Right ventricle myocardium superior (tissue), 1 donor: ENCODE measurements around the gene GSE1. TPM values are rescaled to one million over a fixed set of nuclear protein-coding genes. Genes with fewer than 3 reads are reported as not detected.

Source experiments
- ATAC-seq: fragments of 200-7000 bp; cut with Tn5 transposase; one replicate; pipeline ENCODE4 v1.9.1; 2020; ENCODE audit warnings: mild to moderate bottlenecking; ENCODE audit not compliant: poor library complexity
- DNase-seq: peaks from one replicate; pipeline ENCODE4 v3.0.0-alpha.2; 2020
- intact Hi-C: fragments of 100-400 bp; cut with DNase I; formaldehyde crosslinking; loops from one replicate; pipeline ENCODE4 v1.11.2; 2022
- total RNA-seq: library from RNA; stranded (reverse); fragmentation: NEBNext Ultra II Directional; extraction: Animal tissue kit (Norgen Biotek cat#: 25700); gene quantifications from one replicate; pipeline ENCODE4 v1.2.1, GENCODE V29; 2021
- donor health status: DM: no; HTN: yes; CAD: no; lungs with severe emphysema.

Gene GSE1
- total RNA-seq, 1 donor from 2014 or later, result 30.3 TPM

- no peak for DNase-seq
- ATAC-seq, result no peak
- intact Hi-C loops, result loop anchor here (10.0 kb wide), 1 partner anchor 65 kb away; no protein-coding TSS in a partner anchor
These were observed 37.2 kb downstream of the GSE1 start for GRCh38 chr16:85650135-85650843.

GRCh38 chr16:85650844-85651628, 37.9 kb downstream of the GSE1 start:
- intact Hi-C loops, result loop anchor here (10.0 kb wide), 1 partner anchor 64 kb away; no protein-coding TSS in a partner anchor
- DNase-seq, result peak; percentile 78
- peak; percentile 32 for ATAC-seq

- DNase-seq (no peak), ATAC-seq (peak; percentile 8)
- intact Hi-C loops, result loop anchor here (10.0 kb wide), 1 partner anchor 63 kb away; no protein-coding TSS in a partner anchor
These were observed 38.7 kb downstream of the GSE1 start for GRCh38 chr16:85651629-85652430.

GRCh38 chr16:85652431-85653221, 39.5 kb downstream of the GSE1 start:
- peak; percentile 71 for DNase-seq
- ATAC-seq, result peak; percentile 72
- intact Hi-C loops, result loop anchor here (10.0 kb wide), 1 partner anchor 62 kb away; no protein-coding TSS in a partner anchor

- DNase-seq, result peak; percentile 39
- intact Hi-C loops, result loop anchor here (10.0 kb wide), 1 partner anchor 61 kb away; no protein-coding TSS in a partner anchor
These were observed 40.3 kb downstream of the GSE1 start for GRCh38 chr16:85653290-85653891.

GRCh38 chr16:85654251-85655095, 41.4 kb downstream of the GSE1 start:
- intact Hi-C loops, result loop anchor here (10.0 kb wide), 1 partner anchor 60 kb away; no protein-coding TSS in a partner anchor
- ATAC-seq (no peak), DNase-seq (peak; percentile 34)

More at GRCh38 chr16:85653290-85653891, 40.3 kb downstream of the GSE1 start:
- no peak for ATAC-seq

- DNase-seq (peak; percentile 26), ATAC-seq (no peak)
- intact Hi-C loops, result loop anchor here (10.0 kb wide), 1 partner anchor 59 kb away; no protein-coding TSS in a partner anchor
These were observed 42.4 kb downstream of the GSE1 start for GRCh38 chr16:85655216-85656129.

GRCh38 chr16:85656351-85657266, 43.5 kb downstream of the GSE1 start:
- DNase-seq (peak; percentile 40), ATAC-seq (no peak)
- intact Hi-C loops, result loop anchor here (10.0 kb wide), 1 partner anchor 58 kb away; no protein-coding TSS in a partner anchor

GRCh38 chr16:85657267-85657650, 44.1 kb downstream of the GSE1 start:
- intact Hi-C loops, result loop anchor here (10.0 kb wide), 1 partner anchor 58 kb away; no protein-coding TSS in a partner anchor

GRCh38 chr16:85657996-85658395, 44.9 kb downstream of the GSE1 start:
- DNase-seq (peak; percentile 34), ATAC-seq (no peak)
- intact Hi-C loops, result loop anchor here (10.0 kb wide), 1 partner anchor 57 kb away; no protein-coding TSS in a partner anchor

More at GRCh38 chr16:85657267-85657650, 44.1 kb downstream of the GSE1 start:
- no peak for DNase-seq
- no peak for ATAC-seq

- DNase-seq (peak; percentile 24), ATAC-seq (no peak)
- intact Hi-C loops, result loop anchor here (10.0 kb wide), 1 partner anchor 56 kb away; no protein-coding TSS in a partner anchor
These were observed 45.6 kb downstream of the GSE1 start for GRCh38 chr16:85658504-85659326.

- intact Hi-C loops, result loop anchor here (10.0 kb wide), 1 partner anchor 55 kb away; no protein-coding TSS in a partner anchor
- no peak for ATAC-seq
- peak; percentile 31 for DNase-seq
These were observed 46.2 kb downstream of the GSE1 start for GRCh38 chr16:85659336-85659735.

- intact Hi-C loops, result loop anchor here (10.0 kb wide), 1 partner anchor 55 kb away; no protein-coding TSS in a partner anchor
- ATAC-seq (peak; percentile 92), DNase-seq (peak; percentile 81)
These were observed 46.8 kb downstream of the GSE1 start for GRCh38 chr16:85659805-85660511.
